GM12872 (cell line): ENCODE data around the gene KCNH1.

Experiments used
- TF ChIP-seq, protein P1 (sequence below): IDR thresholded peaks from 3 replicates; pipeline ENCODE4 v1.5.1; 2011; ENCODE audit warnings: low read depth, mild to moderate bottlenecking, low read length, moderate library complexity; ENCODE audit not compliant: insufficient read depth

The KCNH1 gene

DNA sequence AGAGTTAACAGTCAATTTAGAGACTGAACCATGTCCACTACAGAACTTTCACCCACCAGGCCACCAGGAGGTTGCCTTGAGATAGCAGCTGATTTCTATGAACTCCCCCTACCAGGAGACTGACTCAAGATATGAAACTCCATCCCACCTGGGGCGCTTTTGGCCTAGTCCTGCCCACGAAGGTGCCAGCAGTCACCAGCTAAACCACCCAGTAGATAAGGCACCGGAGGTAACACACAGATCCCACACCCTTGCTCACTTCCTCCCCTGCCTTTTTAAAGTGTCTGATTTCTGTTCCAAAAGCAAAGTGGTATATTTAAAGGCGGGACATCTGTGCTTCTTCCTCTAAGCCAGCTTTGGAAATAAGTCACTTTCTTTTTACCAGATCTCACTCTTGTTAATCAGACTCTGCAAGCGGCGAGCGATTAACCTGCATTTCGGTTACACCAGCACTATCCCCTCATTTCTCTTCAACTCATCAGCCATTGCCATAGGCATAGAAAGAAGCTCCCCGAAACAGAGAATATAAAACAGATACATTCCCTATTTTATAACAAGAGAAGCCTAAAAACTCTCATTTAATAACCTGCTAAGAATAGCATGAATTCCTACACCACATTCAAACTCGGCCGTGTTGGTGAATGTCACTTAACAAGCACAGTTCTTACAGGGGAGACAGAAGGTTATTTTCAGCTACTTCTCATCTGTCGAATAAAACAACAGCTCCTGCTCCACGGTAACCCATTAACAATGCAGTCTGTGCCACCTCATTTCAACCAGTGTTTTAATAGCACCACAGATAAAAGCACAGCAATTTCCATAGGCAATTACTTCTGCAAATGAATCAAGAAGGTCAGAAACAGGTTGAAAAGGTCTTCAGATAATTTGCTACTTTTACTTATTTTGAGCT lies 318.1 kb downstream of the KCNH1 start:
- TF ChIP-seq, protein P1, sequence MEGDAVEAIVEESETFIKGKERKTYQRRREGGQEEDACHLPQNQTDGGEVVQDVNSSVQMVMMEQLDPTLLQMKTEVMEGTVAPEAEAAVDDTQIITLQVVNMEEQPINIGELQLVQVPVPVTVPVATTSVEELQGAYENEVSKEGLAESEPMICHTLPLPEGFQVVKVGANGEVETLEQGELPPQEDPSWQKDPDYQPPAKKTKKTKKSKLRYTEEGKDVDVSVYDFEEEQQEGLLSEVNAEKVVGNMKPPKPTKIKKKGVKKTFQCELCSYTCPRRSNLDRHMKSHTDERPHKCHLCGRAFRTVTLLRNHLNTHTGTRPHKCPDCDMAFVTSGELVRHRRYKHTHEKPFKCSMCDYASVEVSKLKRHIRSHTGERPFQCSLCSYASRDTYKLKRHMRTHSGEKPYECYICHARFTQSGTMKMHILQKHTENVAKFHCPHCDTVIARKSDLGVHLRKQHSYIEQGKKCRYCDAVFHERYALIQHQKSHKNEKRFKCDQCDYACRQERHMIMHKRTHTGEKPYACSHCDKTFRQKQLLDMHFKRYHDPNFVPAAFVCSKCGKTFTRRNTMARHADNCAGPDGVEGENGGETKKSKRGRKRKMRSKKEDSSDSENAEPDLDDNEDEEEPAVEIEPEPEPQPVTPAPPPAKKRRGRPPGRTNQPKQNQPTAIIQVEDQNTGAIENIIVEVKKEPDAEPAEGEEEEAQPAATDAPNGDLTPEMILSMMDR, result no peak

DNA sequence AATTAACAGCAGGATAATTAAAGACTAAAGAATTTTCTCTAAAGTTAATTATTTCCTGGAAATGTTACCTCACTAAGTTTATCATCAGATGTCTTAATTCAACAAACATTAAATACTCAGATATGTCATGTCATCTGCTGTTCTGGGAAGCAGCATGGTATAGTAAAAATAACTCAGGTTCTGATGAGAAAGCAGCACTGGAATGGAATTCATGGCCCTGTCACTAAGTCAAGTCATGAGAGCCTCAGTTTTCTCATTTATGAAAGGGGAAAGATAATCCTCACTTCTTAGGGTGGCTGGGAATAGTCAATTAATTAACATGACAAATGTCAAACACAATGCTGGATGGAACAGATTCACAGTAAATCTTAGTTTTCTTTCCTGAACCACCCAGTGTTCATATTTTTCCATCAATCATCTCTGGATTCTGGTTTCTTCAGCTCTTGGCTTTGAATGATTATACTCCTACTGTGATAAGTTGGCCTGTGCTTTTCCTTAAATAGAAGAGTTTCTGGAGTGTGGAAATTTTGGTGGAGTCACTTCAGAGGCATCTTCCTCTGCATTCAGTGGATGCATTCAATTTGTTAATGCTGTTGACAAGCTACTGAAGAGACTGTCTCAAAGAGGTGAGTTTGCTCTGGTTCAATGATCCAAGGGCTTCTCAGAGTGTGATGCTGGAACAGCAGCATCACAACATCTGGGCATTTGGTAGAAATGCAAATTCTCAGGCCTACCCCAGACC lies 319.4 kb downstream of the KCNH1 start:
- TF ChIP-seq, protein P1, result no peak

DNA sequence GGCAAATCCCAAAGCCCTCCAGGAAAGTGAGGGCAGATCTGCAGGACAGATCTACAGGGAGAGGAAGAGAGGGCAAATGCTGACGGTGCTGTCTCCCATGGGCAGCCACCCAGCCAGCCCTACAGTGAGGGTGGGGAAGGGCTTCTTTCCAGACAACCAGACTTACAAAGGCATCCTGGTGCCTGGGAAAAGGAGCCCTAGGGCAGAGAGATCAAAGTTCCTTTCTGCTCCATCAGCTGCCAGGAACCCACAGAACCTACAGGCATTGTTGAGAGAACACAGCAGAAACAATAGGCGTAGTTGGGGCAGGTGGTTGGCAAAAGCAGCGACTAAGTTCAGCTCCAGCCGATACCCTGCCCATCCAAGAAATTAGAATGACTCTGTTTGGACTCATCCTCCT lies 332.4 kb downstream of the KCNH1 start:
- TF ChIP-seq, protein P1, result no peak

DNA sequence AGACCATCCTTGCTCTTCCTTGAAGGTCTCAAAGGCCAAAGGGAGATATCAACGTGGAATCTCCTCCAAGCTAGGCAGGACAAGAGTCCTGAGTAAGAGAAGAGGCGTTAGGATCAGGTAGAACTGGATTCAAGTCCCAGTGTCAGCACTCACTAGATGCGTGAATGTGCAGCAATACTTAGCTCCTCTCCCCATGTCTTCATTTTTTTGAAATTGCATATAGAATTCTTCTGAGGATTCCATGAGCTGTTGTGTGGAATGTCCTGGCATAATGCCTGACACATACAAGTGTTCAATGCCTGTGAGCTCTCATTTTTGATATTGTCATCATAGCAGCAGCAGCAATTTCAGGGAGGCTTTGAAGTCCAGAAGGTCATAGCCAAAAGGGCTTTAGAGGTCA lies 333.2 kb downstream of the KCNH1 start:
- TF ChIP-seq, protein P1, result no peak

DNA sequence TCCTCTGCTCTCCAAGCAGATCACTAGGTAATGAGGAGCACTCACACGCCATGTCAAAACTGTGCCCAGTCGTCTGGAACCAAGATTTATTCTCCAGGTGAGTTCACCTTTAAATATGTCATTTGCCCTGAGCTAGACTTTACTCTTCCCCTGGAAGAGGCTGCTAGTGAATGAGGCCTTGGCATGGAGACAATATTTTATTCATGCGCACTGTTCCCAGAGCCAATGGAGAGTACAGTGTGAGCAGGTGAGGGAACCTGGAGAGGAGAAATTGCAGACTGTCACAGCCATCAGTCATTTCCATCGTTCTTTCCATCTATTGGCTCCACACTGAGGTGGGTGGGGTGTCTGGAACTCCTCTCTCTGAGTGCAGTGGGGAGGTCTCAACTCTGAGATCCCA lies 333.6 kb downstream of the KCNH1 start:
- TF ChIP-seq, protein P1, result no peak

DNA sequence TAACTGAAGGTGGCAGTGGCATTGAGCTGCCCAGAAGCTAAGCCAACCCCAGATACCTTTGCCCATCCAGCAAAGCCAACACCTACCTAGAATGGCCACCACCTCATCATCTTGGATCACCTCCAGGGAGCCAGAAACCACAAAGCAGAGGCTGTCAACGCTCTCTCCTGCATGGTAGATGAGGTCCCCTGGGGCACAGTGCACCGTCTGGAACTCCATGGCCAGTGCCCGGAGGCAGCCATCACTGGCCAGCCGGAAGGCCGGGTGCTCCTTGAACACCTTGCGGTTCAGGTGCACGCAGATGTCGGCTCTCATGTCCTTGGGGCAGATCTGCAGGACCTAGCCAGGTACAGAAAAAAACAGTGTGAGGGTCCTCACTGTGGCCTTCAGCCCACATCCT lies 336.5 kb downstream of the KCNH1 start:
- TF ChIP-seq, protein P1, result no peak

DNA sequence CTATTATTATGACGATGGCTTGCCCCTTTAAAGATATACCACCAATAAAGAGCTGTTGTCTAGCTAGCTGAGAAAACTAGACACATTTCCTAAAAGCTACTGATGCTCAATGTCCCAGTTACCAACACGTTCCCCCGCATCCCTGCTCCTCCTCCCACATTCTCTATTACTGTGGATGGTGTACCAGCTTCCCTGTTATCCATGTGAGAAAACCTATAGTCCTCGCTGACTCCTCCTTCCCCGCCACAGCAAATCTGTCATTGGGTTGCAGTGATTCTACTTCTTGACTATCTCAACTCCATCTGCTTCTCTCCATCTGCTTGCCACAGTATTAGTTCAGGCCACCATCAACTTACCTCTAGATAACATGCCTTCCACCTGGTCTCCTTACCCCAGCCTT lies 337.5 kb downstream of the KCNH1 start:
- TF ChIP-seq, protein P1, result no peak
